Measurements from ENCODE around the gene CPAMD8. TPM values are rescaled to one million over a fixed set of nuclear protein-coding genes. Genes with fewer than 3 reads are reported as not detected.

The CPAMD8 gene
- total and polyA plus RNA-seq, 2 donors (not counting 3 experiments of a cell fraction or from before 2014, with no cell fraction given): 2.2 to 3.9 TPM

GRCh38 chr19:17025991-17026658 lies 485 bp downstream of the CPAMD8 start:
- H3K4me3 ChIP-seq (replicated peaks in 1 of 3; ENCODE audit: insufficient read depth in 1 of 3, low read depth in 1 of 3, low read length in 3 of 3): peak overlapping the region in 1 of 3 experiments; percentile 6

GRCh38 chr19:17025361-17025760 lies 1.2 kb downstream of the CPAMD8 start:
- no TSS peak for BruUV-seq (replicated peaks)
- DNase-seq (ENCODE audit: low read depth, low spot score) (no peak), FAIRE-seq (no peak)
- Histone ChIP-seq H3K27ac (ENCODE audit: insufficient read depth, low read depth, low read length) (no peak overlapping the region), H4K20me1 (replicated peaks; ENCODE audit: control insufficient read depth, extremely low read depth, insufficient read depth, low read length) (no peaks in the 10 kb centered on the region), H3K9me1 (replicated peaks; ENCODE audit: control insufficient read depth, extremely low read depth, insufficient read depth, low read length) (no peaks in the 10 kb centered on the region), H3K79me2 (ENCODE audit: control insufficient read depth, insufficient read depth, low read length) (no peaks in the 10 kb centered on the region), H3K9me3 (replicated peaks; ENCODE audit: control insufficient read depth, insufficient read depth, low read length) (no peaks in the 10 kb centered on the region), H3K4me1 (ENCODE audit: control insufficient read depth, extremely low read depth, insufficient read depth, low read length) (peaks cover 4% of the 10 kb centered on the region), H3K4me2 (ENCODE audit: insufficient read depth, low read length) (no peak overlapping the region), H3K9ac (replicated peaks; ENCODE audit: extremely low read depth, insufficient read depth, low read length) (no peak overlapping the region), H2AFZ (ENCODE audit: low read depth, low read length) (no peak overlapping the region), H3K4me3 (replicated peaks in 1 of 3; ENCODE audit: insufficient read depth in 1 of 3, low read depth in 1 of 3, low read length in 3 of 3) (no peak overlapping the region), H3K27me3 (ENCODE audit: control insufficient read depth in 2 of 2, insufficient read depth in 2 of 2, low read length in 2 of 2) (peaks cover 18 to 23% of the 10 kb centered on the region in 2 experiments), H3K36me3 (ENCODE audit: control insufficient read depth in 2 of 2, extremely low read depth in 1 of 2, insufficient read depth in 2 of 2, low read length in 2 of 2) (no peaks in the 10 kb centered on the region)
- CTCF ChIA-PET: no interaction called here
- TF ChIP-seq CTCF (IDR thresholded peaks at IDR 0.05; ENCODE audit: extremely low read depth in 1 of 2, insufficient read depth in 1 of 2, low read depth in 1 of 2, low read length in 2 of 2): no peak
- no peak for TF ChIP-seq MYC (IDR thresholded peaks at IDR 0.05; ENCODE audit: low read depth, low read length)
- no peak for TF ChIP-seq POLR2A (IDR thresholded peaks at IDR 0.05; ENCODE audit: low read depth, low read length)
- no peak for TF ChIP-seq GATA2 (IDR thresholded peaks at IDR 0.05; ENCODE audit: insufficient read depth, insufficient read length, low read depth, low read length)
- TF ChIP-seq MAX (IDR thresholded peaks at IDR 0.05; ENCODE audit: insufficient read depth, insufficient read length): no peak
- no peak for TF ChIP-seq JUN (IDR thresholded peaks at IDR 0.05; ENCODE audit: borderline replicate concordance, insufficient read depth, insufficient read length, low read depth)
- TF ChIP-seq FOS (IDR thresholded peaks at IDR 0.05; ENCODE audit: borderline replicate concordance, insufficient read depth, low read length): no peak
- TF ChIP-seq EZH2 (IDR thresholded peaks at IDR 0.05; ENCODE audit: borderline replicate concordance, low read depth, low read length, severe bottlenecking): no peak
- TF ChIP-seq POLR2AphosphoS5 (IDR thresholded peaks at IDR 0.05; ENCODE audit: insufficient read depth, low read depth, low read length): no peak
- dilution Hi-C loops (cut with MboI; ENCODE audit: extremely low pct_ligation_motif_present, low sequenced_read_pairs) (no loop called here), intact Hi-C loops (cut with micrococcal nuclease) (no loop called here)
- POLR2A ChIA-PET: no interaction called here

More at GRCh38 chr19:17025991-17026658, 485 bp downstream of the CPAMD8 start:
- H3K4me2 ChIP-seq (ENCODE audit: insufficient read depth, low read length): no peak overlapping the region
- H3K27ac ChIP-seq (ENCODE audit: insufficient read depth, low read depth, low read length): no peak overlapping the region
- H3K9me1 ChIP-seq (replicated peaks; ENCODE audit: control insufficient read depth, extremely low read depth, insufficient read depth, low read length): no peaks in the 10 kb centered on the region
- no peaks in the 10 kb centered on the region for H3K36me3 ChIP-seq (ENCODE audit: control insufficient read depth in 2 of 2, extremely low read depth in 1 of 2, insufficient read depth in 2 of 2, low read length in 2 of 2)
- no peaks in the 10 kb centered on the region for H4K20me1 ChIP-seq (replicated peaks; ENCODE audit: control insufficient read depth, extremely low read depth, insufficient read depth, low read length)
- peaks cover 18 to 23% of the 10 kb centered on the region in 2 experiments for H3K27me3 ChIP-seq (ENCODE audit: control insufficient read depth in 2 of 2, insufficient read depth in 2 of 2, low read length in 2 of 2)
- H3K79me2 ChIP-seq (ENCODE audit: control insufficient read depth, insufficient read depth, low read length): no peaks in the 10 kb centered on the region
- H3K4me1 ChIP-seq (ENCODE audit: control insufficient read depth, extremely low read depth, insufficient read depth, low read length): peaks cover 4% of the 10 kb centered on the region
- intact Hi-C loops (cut with micrococcal nuclease): no loop called here
- TF ChIP-seq EZH2 (IDR thresholded peaks at IDR 0.05; ENCODE audit: borderline replicate concordance, low read depth, low read length, severe bottlenecking): peak; percentile 83
- no peak for TF ChIP-seq GATA2 (IDR thresholded peaks at IDR 0.05; ENCODE audit: insufficient read depth, insufficient read length, low read depth, low read length)
- H3K9ac ChIP-seq (replicated peaks; ENCODE audit: extremely low read depth, insufficient read depth, low read length): no peak overlapping the region
- no peak overlapping the region for H2AFZ ChIP-seq (ENCODE audit: low read depth, low read length)
- dilution Hi-C loops (cut with MboI; ENCODE audit: extremely low pct_ligation_motif_present, low sequenced_read_pairs): no loop called here
- CTCF ChIA-PET: interaction anchor here (0.6 kb wide), 1 partner anchor 14 kb away, joined by 4 read pairs; no protein-coding TSS in a partner anchor
- POLR2A ChIA-PET: no interaction called here
- BruUV-seq (replicated peaks): no TSS peak
- DNase-seq (ENCODE audit: low read depth, low spot score): no peak
- H3K9me3 ChIP-seq (replicated peaks; ENCODE audit: control insufficient read depth, insufficient read depth, low read length): no peaks in the 10 kb centered on the region
- FAIRE-seq: no peak

Measured in endothelial cell of umbilical vein (primary cell).